Posterior vena cava (tissue), 2 donors: ENCODE data around the gene DPP6. TPM values are rescaled to one million over a fixed set of nuclear protein-coding genes. Genes with fewer than 3 reads are reported as not detected.

Source experiments
- DNase-seq: peaks from one replicate; pipeline ENCODE4 v3.0.0-alpha.2; 2020; ENCODE audit warnings: low spot score
- intact Hi-C, 2 donors: fragments of 100-400 bp; cut with DNase I; formaldehyde crosslinking; loops; one replicate each; pipeline versions ENCODE4 v1.14.1 to v1.14.2; 2022 to 2023
- total RNA-seq, 2 donors: library from RNA; stranded (reverse); fragmentation: NEBNext Ultra II Directional; extraction: Animal tissue kit (Norgen Biotek cat#: 25700); gene quantifications; one replicate each; pipeline ENCODE4 v1.2.1, GENCODE V29; 2021
- donor health status: DM: yes; HTN: yes; CAD: no.
- donor health status: DM: yes; HTN: yes; CAD: no.

DPP6 gene
- total RNA-seq, 2 donors from 2014 or later = 0.10 to 1.2 TPM

DNA sequence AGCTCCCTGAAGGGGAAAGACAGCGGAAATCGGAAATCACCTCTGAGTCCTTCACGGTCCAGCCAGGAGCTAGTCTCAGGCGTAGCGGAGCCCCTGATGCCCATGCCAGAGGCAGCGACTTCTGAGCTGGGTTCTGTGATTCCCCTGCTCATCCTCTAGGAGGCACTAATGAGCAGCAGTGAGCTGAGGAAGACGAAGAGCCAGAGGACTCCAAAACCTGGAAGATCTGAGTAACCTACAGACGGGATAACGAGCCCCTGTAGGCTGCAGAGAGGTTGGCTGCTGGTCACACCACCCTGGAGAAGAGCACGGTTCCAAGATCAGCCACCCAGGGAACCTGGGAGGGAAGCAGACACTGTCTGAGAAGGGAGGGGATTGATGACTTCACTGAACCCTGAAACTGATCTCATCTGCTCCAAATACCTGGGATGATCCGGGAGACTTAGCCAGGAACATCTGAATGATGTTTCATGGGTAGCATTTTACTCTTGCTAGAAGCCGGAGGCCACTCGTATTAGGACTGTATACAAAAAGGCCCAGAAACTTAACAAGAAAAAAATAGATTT, 646.6 kb downstream of the DPP6 start:
- intact Hi-C loops = no loop called here
- no peak for DNase-seq

DNA sequence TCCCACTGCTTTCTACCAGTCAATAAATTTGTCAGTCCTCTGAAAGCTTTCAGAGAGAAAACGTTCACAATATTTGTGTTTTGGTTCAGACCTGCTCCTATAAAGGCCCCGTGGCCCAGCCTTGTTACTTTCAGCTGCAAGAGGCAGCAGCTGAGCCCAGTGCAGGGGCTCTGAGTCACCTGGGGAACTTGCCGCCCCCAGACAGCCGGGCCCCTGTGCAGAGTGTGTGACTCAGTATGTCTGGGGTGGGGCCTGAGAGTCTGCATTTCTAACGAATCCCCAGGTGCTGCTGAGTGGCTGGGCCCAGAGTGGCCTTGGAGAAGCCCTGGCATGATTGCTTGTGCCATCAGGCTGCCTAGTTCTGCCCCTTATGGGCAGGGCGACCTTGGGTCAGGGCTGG, 647.2 kb downstream of the DPP6 start:
- intact Hi-C loops = no loop called here
- DNase-seq = no peak

DNA sequence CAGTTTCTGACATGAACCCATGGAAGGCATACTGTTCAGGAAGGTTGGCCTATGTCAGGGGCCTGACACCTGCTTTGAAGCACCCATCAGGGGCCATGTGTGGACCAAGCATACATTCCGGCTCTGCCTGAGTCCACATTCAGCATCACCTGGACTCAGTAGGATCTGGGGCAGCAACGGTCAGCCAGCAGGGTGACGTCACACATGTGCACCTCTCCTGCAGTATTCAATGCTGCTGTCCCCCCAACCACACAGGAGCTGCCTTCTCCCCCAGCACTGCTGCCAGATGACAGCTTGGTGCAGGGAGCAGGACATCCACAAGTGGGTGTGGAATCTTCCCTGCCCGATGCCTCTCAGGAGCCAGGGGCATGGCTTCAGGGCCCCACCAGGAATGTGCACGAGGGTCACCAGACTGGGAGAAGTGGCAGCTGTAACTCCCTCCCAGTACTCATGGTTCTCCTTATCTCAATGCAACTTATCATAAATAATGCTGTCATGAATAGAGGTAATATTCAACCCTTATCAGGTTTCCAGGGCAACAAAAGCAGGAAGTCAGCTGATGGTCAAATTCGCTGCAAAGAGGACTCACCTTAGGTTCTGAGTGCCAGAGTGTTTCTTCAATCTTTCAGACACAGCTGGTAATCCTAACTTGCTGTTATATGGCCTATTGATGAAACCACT, 657.8 kb downstream of the DPP6 start:
- intact Hi-C loops = loop anchor here in 1 of 2 donors (5.0 kb wide), 1 partner anchor 223 kb away; no protein-coding TSS in a partner anchor
- no peak for DNase-seq

DNA sequence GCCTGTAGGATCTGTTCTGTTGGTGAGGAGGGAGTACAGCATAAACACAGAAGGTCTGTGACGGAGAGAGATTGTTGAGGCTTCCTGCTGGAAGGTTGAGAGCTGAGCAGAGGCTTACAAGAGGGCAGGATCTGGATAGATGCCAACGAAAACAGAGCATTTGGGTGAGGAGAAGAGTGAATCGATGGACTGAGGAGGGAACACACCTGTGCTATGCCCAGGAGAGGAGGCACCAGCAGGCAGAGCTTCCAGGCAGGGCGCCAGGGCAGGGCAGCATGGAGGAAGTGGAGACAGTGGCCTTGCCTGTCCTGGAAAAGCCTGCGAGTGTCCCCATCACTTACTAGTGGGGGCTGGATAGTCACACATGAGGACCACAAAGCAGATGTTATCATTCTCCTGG, 667.8 kb downstream of the DPP6 start:
- DNase-seq = no peak
- intact Hi-C loops = no loop called here

DNA sequence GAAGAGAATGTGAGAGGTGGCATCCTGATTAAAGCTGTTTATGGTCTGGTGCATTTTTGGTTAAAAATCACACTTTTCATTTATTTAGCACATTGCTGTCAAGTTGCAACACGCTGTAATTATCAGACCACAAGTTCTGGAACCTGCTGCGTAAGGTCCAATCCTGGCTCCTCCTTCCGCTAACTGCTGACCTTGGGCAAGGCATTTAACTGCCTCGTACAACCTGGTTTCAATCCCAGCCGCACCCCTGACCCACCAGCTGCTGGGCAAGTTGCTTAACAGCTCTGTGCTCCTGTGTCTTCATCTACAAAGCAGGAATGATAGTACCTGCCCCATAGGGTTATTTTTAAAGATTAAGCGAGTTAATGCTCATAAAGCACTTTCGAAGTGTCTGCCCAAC, 668.9 kb downstream of the DPP6 start:
- no peak for DNase-seq
- intact Hi-C loops = no loop called here

DNA sequence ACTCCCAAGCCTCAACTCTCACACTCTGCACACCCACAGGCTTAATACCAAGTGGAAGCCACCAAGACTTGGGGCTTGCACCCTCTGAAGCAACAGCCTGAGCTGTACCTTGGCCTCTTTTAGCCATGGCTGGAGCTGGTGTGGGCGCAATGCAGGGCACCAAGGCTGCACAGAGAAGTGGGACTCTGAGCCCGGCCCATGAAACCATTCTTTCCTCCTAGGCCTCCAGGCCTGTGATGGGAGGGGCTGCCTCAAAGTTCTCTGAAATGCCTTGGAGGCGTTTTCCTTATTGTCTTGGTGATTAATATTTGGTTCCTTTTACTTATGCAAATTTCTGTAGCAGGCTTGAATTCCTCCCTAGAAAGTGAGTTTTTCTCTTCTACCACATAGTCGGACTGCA, 674.2 kb downstream of the DPP6 start:
- intact Hi-C loops = no loop called here
- no peak for DNase-seq

DNA sequence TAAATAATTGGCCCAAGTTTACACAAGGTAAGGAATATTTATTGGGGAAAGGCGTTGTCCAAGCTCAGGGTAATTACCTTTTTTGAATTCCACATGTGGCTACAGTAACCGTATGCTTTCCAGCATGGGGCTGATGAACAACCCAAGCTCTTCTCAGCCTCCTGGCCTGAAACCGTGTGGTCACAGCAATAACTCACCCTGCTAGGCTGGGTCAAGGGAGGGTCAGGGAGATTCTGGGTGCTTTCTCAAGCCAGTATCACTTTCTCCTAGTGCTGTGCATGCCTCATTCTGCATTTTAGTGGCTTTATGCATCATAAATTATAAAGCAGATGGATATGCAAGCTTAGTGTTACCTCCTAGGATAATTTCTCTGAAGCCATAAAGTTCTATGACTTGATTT, 676.9 kb downstream of the DPP6 start:
- intact Hi-C loops = no loop called here

DNA sequence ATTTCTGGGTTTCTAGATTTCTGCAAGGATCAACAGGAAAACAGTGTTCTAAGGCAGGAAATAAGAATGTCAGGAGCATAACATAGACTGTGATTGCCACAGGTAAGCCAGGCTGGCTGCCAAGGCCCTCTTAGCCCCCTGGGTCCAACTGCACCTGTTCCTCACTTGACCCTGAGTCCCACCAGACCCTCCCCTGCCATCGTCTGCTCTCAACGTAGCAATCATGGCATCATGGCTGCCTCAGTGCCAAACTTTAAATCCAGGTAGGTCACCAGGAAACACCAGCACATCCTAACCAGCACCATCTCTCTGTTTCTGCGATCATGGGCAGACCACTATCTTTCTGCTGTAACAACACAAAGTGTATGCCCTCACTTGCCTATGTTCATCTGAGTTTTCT, 683.6 kb downstream of the DPP6 start:
- intact Hi-C loops = no loop called here
- DNase-seq = no peak

More for the DNA sequence above, 676.9 kb downstream of the DPP6 start:
- no peak for DNase-seq

DNA sequence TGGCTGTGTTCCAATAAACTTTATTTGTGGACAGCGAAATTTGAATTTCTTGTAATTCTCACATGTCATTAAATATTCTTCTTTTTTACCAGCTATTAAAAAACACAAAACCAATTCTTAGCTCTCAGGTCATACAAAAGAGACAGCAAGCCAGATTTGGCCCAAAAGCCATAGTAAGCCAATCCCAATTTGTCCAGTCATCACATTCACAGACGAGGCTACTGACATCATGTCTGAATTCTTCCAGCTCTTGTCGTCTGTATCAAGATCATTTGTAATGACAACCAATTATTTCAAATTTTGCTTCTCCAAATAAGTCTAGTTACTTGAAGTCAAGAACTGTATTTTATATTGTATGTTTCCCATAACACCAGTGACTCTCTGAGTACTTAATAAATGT, 684.2 kb downstream of the DPP6 start:
- intact Hi-C loops = no loop called here

DNA sequence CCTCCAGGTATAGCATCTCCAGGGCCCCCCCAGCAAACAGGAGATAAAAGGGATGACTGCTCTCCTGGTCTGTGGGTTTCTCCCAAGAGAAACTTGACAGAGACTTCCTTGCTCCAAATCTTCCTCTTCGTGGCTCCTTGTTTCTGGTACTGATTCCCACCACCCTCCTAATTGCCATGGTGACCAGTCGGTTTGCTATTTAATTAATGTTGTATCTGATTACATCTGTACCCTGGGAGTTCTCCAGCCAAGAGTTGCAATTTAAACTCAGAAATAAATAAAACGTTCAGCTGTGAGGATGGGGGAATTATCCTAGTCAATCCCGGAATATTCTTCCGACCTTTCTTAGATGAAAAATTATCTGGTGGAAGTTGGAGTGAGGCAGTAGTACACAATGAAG, 686.0 kb downstream of the DPP6 start:
- intact Hi-C loops = no loop called here
- no peak for DNase-seq

More for the DNA sequence above, 684.2 kb downstream of the DPP6 start:
- no peak for DNase-seq

DNA sequence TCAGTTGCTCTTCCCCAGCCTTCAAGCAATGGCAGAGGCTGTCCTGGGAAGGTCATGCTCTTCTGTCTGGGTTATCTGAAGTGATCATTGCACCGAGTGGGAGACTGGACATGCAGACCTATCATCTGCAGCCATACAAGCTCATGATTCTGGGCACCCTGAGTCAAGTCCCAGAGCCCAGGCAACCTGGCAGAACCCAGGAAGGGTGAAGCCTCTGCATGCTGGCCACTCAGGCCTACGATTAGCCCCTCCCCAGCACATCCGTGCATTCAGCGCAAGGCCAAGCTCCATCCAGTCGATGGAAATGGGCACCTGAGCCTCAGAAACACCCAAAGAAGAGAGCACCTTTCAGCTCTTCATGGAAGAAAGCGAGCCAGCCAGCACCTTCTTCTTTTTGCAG, 688.9 kb downstream of the DPP6 start:
- DNase-seq = no peak
- intact Hi-C loops = no loop called here

DNA sequence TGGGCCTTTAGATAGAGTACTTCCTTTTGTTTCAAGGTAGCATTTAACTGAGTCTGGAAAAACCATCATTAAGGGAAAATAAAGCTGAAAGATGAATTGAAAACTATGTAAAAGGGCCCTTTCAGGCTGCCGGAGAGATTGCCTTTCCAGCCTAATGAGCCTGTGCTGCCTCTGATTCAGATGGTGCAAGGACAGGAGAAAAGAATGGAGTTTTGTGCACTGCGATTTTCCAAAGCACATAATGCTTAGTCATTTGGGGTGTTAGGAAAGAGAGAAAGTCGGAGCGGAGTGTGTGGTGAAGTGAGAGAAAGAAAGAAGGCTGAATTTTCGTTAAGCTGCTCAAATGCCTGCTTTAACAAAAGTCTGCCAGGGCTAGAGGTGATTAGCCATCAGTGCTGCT, 691.0 kb downstream of the DPP6 start:
- intact Hi-C loops = no loop called here
- no peak for DNase-seq

DNA sequence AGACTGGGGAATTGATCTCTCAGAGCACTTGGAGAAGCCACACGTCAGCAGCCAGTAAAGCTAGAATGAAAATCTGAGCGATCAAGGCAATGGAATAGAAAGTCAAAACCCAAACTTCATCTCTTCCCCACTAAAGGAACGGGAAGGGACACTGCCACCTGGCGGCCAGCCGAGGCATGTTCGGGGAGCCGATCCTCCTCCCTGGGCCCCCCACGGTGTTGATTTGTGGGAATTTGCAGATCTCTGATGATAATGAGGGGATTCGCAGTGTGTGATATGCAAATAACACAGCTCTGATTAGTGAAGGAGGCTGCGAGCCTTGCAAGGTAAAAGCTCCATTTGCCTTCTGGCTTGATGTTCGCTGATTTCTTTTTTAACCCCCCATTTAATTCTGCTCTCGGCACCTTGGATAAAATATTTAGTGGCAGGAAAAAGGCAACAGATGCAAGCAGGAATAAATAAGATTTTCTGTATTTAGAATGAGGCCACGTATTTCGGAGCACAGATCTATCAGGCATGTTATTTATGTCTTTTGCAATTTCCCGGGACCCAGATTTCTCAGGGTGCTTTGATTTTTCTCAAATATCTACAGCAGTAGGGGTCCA, 692.2 kb downstream of the DPP6 start:
- intact Hi-C loops = no loop called here

DNA sequence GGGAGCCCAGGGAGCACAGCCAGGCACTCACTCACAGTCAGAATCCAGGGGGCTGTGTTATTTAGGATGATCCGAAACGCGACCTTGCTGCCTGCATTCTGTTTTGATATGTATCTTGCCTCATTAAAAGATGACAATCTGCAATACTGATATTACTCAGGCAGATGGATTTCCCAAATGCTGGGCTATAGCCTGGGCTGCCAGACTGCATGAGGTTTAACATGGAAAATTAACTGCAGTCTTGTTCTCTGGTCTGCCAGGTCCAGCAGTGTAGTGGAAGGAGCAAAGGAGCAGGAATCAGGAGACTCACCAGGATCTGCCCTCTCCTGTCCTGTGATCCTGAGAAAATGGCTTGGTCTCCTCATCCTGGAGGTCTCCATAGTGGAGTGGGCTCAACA, 692.7 kb downstream of the DPP6 start:
- intact Hi-C loops = no loop called here
- no peak for DNase-seq

More for the DNA sequence above, 692.2 kb downstream of the DPP6 start:
- DNase-seq = no peak

DNA sequence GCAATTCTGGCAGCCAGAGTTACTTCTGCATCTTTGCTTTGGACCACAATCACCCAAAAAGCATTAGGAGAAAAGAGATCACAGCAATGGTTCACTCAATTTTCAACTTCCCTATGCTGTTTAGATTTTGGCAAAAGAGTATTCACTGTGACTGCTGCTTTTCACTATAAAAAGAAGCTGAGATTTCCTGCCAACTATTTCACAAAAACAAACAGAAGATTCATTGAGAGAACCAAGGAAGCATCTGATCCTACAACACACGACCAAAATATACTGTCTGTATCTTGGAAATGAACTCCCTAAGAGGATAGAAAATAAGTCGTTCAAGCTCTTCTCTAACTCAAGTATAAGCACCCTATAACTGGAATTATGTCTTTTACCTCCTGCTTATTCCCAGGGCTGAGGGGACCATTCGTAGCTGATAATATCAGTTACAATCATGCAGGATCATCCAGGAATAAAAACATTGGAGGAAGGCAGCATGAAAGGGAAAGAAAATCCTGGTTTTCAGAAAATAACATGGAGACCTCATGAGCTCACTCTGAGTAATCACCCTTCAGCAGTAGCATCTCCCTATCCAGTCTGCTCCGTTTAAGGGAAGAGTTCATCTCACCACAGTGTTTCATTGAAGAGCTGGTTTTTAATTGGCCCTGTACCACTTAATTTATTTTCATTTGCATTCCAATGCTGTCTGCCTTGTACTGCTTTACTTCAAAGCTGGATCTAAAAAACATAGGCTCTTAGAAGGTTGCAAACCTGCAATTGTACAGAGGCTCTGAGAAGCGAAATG, 694.6 kb downstream of the DPP6 start:
- DNase-seq = no peak
- intact Hi-C loops = no loop called here

DNA sequence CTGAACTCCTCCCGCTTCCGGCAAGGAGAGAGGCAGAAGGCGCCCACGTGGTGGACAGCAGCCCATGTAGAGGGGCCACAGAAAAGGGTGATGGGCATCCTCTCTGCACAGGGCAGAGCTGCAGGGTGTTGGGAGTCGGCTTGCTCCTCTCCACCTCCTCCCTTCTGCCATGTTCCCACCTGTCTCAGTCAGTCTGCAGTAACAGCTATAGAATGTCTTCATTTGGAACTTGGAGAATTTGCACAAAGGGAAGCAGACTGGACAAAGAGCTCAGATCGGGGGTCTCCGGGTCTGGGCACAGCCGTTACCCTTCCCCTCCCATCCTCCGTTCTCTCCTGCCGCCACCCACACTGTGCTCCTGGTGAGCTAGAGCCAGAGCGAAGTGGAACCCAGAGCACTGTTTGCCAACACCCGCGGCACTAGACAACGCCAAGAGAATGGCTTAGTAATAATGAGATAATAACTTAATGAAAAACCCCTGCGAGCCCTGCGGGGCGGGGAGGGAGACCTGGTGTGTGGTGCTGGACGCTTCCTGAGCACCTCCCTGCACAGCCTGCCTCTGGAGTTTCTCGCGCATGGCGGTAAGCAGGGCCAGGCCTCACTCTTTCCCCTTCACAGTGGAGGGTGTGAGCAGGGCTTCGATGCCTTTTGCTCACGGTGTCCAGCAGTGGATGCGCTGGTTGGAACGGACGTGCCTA, 696.0 kb downstream of the DPP6 start:
- intact Hi-C loops = no loop called here
- no peak for DNase-seq

DNA sequence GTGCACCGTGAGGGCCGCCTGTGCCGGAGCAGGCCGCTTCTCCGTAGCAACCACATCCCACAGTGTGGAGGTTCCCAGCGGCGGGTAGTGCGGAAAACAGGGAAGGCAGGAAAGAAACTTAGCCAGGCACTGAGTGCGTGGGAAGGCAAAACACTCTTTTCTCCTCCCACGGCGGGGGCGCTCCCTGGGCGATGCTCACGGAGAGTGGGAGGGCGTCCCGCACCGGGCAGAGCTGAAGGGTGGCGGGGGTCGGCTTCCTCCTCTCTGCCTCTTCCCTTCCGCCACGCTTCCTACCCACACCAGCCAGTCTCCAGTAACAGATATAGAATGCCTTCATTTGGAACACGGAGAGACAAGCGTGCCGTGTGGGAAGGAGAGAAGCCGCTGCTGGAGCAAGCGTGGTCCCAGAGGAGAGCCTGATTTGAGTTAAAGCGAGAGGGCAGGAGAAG, 698.2 kb downstream of the DPP6 start:
- intact Hi-C loops = no loop called here
- no peak for DNase-seq

DNA sequence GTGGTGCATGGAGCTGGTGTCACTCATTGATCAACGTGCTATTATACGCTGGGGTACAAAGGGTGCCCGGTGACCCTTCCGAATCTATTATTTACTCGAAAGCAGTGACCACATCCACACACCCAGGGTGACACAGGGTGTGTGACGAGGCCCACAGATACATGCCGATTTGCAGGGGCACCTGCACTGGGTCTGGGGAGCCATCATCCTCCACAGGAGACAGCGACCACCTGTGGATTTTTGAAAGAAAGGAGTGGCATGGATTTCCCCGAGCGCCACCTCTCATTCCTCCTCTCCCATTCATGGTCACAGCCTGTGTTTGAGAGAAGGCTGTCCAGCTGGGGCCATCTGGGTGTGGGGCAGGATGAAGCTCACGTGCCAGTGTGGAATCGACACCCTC, 701.0 kb downstream of the DPP6 start:
- no peak for DNase-seq
- intact Hi-C loops = no loop called here

DNA sequence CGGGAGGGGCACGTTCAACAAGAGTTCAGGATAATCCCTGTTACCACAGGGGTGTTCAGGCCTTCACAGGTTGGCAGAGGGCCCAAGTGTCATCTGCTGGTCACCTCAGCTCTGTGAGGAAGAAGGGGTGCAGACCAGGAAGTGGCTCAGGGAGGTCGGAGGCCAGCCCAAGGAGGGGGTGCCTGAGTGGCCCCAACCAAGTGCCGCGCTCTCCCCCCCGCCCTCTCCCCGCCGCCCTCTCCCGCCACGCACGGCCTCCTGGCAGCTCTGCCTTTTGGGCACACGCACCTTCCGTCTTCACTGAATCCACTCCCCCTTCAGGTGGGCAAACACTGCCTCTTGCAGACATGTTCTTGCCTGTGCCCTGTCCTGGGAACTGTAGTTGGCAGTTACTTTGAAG, 705.6 kb downstream of the DPP6 start:
- intact Hi-C loops = no loop called here

DNA sequence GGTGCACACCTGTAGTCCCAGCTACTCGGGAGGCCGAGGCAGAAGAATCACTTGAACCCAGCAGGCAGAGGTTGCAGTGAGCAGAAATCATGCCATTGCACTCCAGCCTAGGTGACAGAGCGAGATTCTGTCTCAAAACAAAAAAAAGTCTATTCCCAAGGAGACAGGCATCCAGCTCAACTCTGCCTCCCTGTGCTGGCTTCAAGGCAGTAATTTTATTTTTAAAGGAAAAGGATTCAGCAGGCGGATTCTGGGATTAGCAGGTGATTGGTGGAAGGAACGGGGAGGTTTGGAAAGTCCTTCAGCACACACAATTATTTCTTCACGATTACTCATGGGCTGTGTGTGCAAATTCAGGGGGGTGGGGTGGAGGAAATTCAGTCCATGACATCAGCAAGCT, 707.8 kb downstream of the DPP6 start:
- intact Hi-C loops = no loop called here
- no peak for DNase-seq

More for the DNA sequence above, 705.6 kb downstream of the DPP6 start:
- DNase-seq = no peak
